BLaER1 treated with 17β-estradiol and CSF1 and Interleukin-3, amounts not matched to agents 10 nM and 100 nM (cell line): ENCODE measurements around the gene MCCD1.

ENCODE experiments used
- H3K27ac ChIP-seq, 11 experiments: shearing (Covaris generic); formaldehyde crosslinking; 2 replicates each; pipeline ENCODE4 v1.8.1; 2022
- H3K27me3 ChIP-seq, 11 experiments: shearing (Covaris generic); formaldehyde crosslinking; 2 replicates each; pipeline ENCODE4 v1.8.1; 2022
- H3K36me3 ChIP-seq, 11 experiments: shearing (Covaris generic); formaldehyde crosslinking; 2 replicates each; pipeline ENCODE4 v1.8.1; 2022
- H3K4me1 ChIP-seq, 10 experiments: shearing (Covaris generic); formaldehyde crosslinking; 2 replicates each; pipeline ENCODE4 v1.8.1; 2022
- H3K4me2 ChIP-seq, 11 experiments: shearing (Covaris generic); formaldehyde crosslinking; 2 replicates each; pipeline ENCODE4 v1.8.1; 2022
- H3K4me3 ChIP-seq, 10 experiments: shearing (Covaris generic); formaldehyde crosslinking; 2 replicates each; pipeline ENCODE4 v1.8.1; 2022
- H3K9ac ChIP-seq, 11 experiments: shearing (Covaris generic); formaldehyde crosslinking; 2 replicates each; pipeline ENCODE4 v1.8.1; 2022
- H3K9me3 ChIP-seq, 11 experiments: shearing (Covaris generic); formaldehyde crosslinking; replicated peaks in 1 of 11; 2 replicates each; pipeline ENCODE4 v1.8.1; 2022
- H4K20me1 ChIP-seq, 11 experiments: shearing (Covaris generic); formaldehyde crosslinking; 2 replicates each; pipeline ENCODE4 v1.8.1; 2022
- Cebpa-rat ChIP-seq, 11 experiments: shearing (Covaris generic); IDR thresholded peaks; 2 replicates each; pipeline ENCODE4 v1.8.1; 2022

The MCCD1 gene

DNA sequence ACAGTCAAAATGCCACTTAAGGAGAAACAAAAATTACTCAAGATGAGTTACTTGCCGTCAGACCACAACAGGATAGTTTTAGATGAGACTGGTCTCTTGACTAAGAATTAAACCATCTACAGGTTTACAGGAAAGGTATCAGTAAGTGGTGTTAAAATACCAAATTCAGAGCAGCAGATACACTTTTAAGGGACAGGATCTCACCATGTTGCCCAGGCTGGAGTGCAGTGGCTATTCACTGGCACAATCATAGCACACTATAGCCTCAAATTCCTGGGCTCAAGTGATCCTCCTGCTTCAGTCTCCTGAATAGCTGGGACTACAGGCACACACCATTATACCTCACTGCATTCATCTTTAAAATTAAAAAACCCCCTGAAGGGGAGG, 4.7 kb downstream of the MCCD1 start:
- no peak for TF ChIP-seq Cebpa-rat (IDR thresholded peaks at IDR 0.05)
- no peak overlapping the region for H3K27ac ChIP-seq
- peaks cover 89 to 96% (median 91%) of the 10 kb centered on the region in 11 experiments for H3K36me3 ChIP-seq

DNA sequence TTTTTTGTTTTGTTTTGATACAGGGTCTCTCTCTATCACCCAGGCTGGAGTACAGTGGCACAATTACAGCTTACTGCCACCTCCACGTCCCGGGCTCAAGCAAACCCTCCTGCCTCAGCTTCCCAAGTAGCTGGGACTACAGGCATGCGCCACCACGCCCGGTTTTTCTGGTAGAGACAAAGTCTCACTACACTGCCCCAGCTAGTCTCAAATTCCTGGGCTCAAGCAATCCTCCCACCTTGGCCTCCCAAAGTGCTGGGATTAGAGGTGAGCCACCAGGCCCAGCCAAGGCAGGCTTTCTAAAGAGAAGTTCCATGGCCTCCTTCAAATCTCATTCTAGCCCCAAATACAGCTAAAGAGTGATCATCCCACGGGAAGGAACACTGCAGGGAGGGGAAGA, 5.2 kb downstream of the MCCD1 start:
- Histone ChIP-seq H3K27ac (no peak overlapping the region), H3K36me3 (peaks cover 95 to 100% (median 97%) of the 10 kb centered on the region in 11 experiments), H3K4me3 (no peak overlapping the region), H3K9ac (peak overlapping the region in 3 of 11 experiments; percentile 1 to 60 (median 17); a peak in 3 of 22 replicates), H4K20me1 (peaks cover 95 to 100% (median 99%) of the 10 kb centered on the region in 11 experiments), H3K4me1 (peaks cover 9 to 50% (median 23%) of the 10 kb centered on the region in 10 experiments), H3K27me3 (no peaks in the 10 kb centered on the region), H3K4me2 (no peak overlapping the region), H3K9me3 (no peaks in the 10 kb centered on the region)
- TF ChIP-seq Cebpa-rat (IDR thresholded peaks at IDR 0.05) = no peak

More for the DNA sequence above, 4.7 kb downstream of the MCCD1 start:
- H3K27me3 ChIP-seq = no peaks in the 10 kb centered on the region
- peaks cover 89 to 100% (median 97%) of the 10 kb centered on the region in 11 experiments for H4K20me1 ChIP-seq
- H3K9ac ChIP-seq = peak overlapping the region in 1 of 11 experiments; percentile 60; a peak in 1 of 22 replicates
- H3K4me3 ChIP-seq = no peak overlapping the region
- no peak overlapping the region for H3K4me2 ChIP-seq
- peaks cover 4 to 44% (median 17%) of the 10 kb centered on the region in 10 experiments for H3K4me1 ChIP-seq
- no peaks in the 10 kb centered on the region for H3K9me3 ChIP-seq

DNA sequence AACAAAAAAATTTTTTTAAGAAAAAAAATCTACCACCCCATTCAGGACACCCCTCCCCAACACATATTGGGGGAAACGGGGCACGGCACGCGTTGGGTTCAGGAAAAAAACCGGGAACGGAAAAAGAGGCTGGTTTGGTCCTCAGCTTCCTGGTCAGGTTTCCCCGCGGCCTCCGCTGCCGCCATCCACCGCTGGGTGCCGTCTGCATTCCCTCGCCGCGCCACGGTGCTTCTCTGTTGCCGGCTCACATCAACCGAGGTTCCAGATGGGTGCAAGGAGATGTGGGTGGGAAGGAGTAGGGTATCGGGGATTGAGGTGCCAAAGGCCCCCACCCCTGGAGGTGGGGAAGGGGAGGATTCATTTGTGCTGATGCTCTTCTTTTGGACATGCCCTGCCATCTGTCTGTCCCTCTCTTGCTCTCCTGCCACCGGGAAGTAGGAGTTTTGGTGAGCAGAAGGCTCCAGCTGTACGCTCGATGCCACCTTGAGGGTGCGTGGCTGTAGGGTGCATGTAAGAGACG, 5.8 kb downstream of the MCCD1 start:
- H3K4me1 ChIP-seq = peaks cover 15 to 56% (median 29%) of the 10 kb centered on the region in 10 experiments
- no peaks in the 10 kb centered on the region for H3K9me3 ChIP-seq
- H3K36me3 ChIP-seq = peaks cover 98 to 100% (median 99%) of the 10 kb centered on the region in 11 experiments
- H3K9ac ChIP-seq = peak overlapping the region in 3 of 11 experiments; percentile 1 to 19 (median 5); a peak in 1 of 22 replicates
- no peak overlapping the region for H3K27ac ChIP-seq
- no peak for TF ChIP-seq Cebpa-rat (IDR thresholded peaks at IDR 0.05)
- no peak overlapping the region for H3K4me3 ChIP-seq
- H3K4me2 ChIP-seq = no peak overlapping the region; a peak in 1 of 22 replicates
- H4K20me1 ChIP-seq = peaks cover 96 to 100% (median 99%) of the 10 kb centered on the region in 11 experiments
- no peaks in the 10 kb centered on the region for H3K27me3 ChIP-seq

DNA sequence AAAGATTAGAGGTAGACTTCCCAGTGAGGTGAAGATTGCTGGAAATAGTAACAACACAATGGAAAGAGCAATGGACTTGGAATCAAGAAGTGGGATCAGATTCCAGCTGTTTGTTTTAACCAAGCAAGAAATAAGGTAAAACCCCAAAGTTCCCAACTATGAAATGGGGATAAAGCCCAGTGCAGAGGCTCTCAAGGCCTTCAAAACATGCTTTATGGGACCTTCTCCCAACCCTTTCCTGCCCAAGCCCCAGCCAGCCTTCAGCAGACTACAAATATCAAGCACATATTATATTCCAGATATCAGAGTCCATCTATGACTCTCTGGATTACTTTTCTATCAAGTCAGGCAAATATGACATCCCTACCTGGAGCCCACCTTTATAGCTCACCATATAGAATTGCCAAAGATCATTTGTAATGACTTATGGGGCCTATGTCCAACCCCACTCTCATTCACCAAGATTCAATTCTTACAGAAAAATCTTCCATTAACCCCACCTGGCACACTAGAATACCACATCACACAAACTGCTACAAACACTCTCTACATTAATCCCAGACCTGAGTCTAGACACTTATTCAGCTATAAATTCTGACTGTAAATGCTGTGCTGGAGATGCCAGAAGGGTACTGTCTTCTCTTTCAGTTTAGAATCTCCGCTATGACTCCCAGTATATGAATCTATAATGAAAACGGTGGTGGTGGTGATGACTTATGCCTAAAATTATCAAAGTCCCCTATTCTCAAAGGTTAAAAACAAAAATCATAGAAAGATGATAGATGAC, 7.0 kb downstream of the MCCD1 start:
- H3K27ac ChIP-seq = no peak overlapping the region
- peaks cover 26 to 64% (median 38%) of the 10 kb centered on the region in 10 experiments for H3K4me1 ChIP-seq
- H3K9ac ChIP-seq = peak overlapping the region in 4 of 11 experiments; percentile 3 to 33 (median 17); a peak in 8 of 22 replicates
- H3K27me3 ChIP-seq = no peaks in the 10 kb centered on the region
- H4K20me1 ChIP-seq = peaks cover 98 to 100% (median 100%) of the 10 kb centered on the region in 11 experiments
- no peak for TF ChIP-seq Cebpa-rat (IDR thresholded peaks at IDR 0.05)
- peaks cover 97 to 100% (median 99%) of the 10 kb centered on the region in 11 experiments for H3K36me3 ChIP-seq
- H3K9me3 ChIP-seq = no peaks in the 10 kb centered on the region
- peak overlapping the region in 1 of 11 experiments; percentile 91; a peak in 1 of 22 replicates for H3K4me2 ChIP-seq
- no peak overlapping the region for H3K4me3 ChIP-seq

DNA sequence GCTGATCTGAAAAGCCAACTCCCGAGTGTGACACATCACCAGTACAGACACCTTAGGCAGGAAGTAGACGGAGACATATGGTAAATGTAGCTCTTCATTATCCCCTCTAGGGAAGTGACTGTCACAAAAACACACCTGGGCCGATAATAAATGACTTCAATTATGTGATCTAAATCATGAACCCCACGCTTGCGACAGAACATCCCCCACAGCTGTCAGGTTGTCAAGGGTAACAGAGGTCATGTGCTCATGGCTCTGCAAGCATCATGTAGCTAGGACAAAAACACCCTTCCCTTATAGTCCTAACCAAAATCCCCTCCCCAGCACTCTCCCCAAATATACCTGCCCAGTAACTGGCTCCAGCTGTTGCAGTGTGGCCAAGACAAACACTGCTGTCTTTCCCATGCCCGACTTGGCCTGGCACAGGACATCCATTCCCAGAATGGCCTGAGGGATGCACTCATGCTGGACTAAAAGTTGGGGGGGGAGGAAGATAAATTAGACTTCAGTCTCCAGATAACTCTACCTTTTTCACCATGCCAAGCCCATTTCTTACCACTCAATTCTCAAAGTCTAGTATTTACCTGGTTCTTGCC, 10.1 kb downstream of the MCCD1 start:
- no peaks in the 10 kb centered on the region for H3K27me3 ChIP-seq
- H3K36me3 ChIP-seq = peaks cover 67 to 72% (median 69%) of the 10 kb centered on the region in 11 experiments
- H3K9me3 ChIP-seq = no peaks in the 10 kb centered on the region
- peak overlapping the region in 1 of 11 experiments; percentile 1; a peak in 1 of 22 replicates for H3K27ac ChIP-seq
- H3K4me3 ChIP-seq = peak overlapping the region; percentile 74 to 91 (median 86); a peak in 19 of 20 replicates
- peak overlapping the region; percentile 91 to 99 (median 98) for H3K4me2 ChIP-seq
- H3K4me1 ChIP-seq = peaks cover 39 to 77% (median 48%) of the 10 kb centered on the region in 10 experiments
- no peak for TF ChIP-seq Cebpa-rat (IDR thresholded peaks at IDR 0.05)
- H4K20me1 ChIP-seq = peaks cover 72 to 75% (median 73%) of the 10 kb centered on the region in 11 experiments
- H3K9ac ChIP-seq = peak overlapping the region; percentile 91 to 99 (median 96)

DNA sequence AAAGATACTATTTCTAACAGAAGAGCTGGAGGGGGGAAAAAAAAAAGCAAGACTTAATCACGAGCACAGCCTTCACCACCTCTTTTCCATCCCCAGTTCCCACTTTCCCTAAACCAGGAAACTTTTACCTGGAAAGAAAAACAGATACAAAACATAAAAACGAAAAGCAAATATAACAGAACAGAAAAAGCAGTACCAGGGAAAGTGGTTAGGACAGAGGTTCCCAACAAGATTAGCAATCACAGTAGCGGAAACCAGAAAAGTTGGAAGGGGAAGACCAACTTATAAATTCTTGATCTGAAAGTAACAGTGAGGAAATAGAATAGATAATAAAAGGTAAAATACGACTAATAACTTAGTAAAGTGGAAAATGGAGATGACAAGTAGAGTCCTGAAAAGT, 11.9 kb downstream of the MCCD1 start:
- H3K27me3 ChIP-seq = no peaks in the 10 kb centered on the region
- peak overlapping the region; percentile 74 to 91 (median 86) for H3K4me3 ChIP-seq
- TF ChIP-seq Cebpa-rat (IDR thresholded peaks at IDR 0.05) = no peak
- peaks cover 50 to 54% (median 52%) of the 10 kb centered on the region in 11 experiments for H3K36me3 ChIP-seq
- H3K9ac ChIP-seq = peak overlapping the region; percentile 91 to 99 (median 96)
- peak overlapping the region; percentile 92 to 99 (median 97); a peak in 21 of 22 replicates for H3K27ac ChIP-seq
- peaks cover 52 to 76% (median 61%) of the 10 kb centered on the region in 10 experiments for H3K4me1 ChIP-seq
- H4K20me1 ChIP-seq = peaks cover 54 to 58% (median 56%) of the 10 kb centered on the region in 11 experiments
- H3K9me3 ChIP-seq = no peaks in the 10 kb centered on the region
- peak overlapping the region; percentile 91 to 99 (median 98) for H3K4me2 ChIP-seq

DNA sequence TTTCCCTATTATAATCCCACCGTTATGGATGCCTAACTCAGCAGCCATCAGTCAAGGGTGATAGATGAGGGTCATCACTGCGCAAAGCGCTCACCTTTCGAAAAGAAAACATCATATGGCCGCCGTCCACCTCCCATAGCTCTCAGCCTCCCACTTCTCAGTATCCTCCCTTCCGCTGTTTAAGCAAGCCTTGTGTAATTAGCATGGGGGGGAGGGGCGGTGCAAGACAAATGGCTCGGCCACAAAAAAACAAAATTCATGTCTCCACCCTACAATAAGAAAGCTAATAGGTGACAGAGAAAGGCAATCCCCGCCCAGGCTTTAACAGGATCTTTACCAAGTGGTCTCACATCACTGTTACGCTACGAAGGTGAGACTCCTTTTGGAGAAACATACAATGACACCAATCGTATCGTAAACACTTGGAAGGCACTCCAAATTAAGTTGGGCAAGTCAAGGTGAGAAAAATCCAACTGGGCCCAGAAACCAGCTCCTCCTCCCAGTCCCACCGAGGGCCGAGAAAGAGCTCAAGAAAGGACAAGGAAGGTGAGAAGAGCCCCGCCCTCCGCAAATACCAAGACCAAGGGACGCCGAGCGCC, 12.4 kb downstream of the MCCD1 start:
- Histone ChIP-seq H3K36me3 (peaks cover 44 to 49% (median 47%) of the 10 kb centered on the region in 11 experiments), H3K4me3 (peak overlapping the region; percentile 74 to 91 (median 86)), H4K20me1 (peaks cover 49 to 53% (median 51%) of the 10 kb centered on the region in 11 experiments), H3K4me1 (peaks cover 57 to 76% (median 64%) of the 10 kb centered on the region in 10 experiments), H3K9ac (peak overlapping the region; percentile 91 to 99 (median 96)), H3K4me2 (peak overlapping the region; percentile 91 to 99 (median 98)), H3K27ac (peak overlapping the region; percentile 92 to 99 (median 97)), H3K9me3 (no peaks in the 10 kb centered on the region), H3K27me3 (no peaks in the 10 kb centered on the region)
- no peak for TF ChIP-seq Cebpa-rat (IDR thresholded peaks at IDR 0.05)

DNA sequence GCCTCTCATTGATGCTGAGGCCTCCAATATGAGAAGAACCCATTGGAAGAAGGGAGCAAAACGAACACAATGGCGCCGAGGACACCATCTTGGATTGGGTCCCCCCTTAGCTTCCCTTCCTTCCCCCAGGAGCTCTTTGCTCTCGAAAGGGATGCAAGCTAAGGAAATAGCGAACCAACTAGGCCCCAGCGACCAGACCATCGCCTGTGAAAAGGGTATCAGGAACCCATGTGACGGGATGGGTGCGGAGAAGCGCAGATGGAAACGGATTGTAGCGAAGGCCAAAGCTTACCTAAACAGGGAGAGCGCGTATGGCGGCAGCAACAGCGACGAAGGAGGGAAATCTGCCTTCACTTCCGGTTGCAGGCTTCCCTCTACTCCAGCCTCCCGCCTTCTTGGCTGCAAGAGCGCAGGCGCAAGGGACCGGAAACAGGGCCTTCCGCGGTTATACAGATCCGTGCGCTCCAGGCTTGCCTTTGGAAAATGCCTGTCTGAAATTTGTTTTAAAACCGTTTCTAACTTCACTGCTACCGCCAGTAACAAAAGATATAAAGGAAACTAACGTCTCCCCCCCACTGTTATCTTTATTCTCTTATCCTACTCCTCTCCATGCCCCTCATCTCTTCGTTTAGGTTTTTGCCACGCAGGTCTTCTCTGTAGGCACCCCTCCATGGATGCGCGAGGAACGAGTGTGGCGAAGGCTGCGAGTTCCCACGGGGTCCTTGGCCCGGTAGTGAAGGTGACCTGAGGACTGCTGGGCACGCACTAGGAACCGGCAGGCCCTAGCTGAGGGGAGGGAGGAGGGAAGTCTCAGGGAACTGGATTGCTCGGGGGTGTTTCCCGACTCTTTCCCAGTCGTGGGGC, 13.1 kb downstream of the MCCD1 start, which contains the start of gene DDX39B:
Gene DDX39B, minus strand, starts transcription at position 346 of the 864 bp plus-strand sequence. CDS start 1,471 bp downstream, outside the sequence.
- Histone ChIP-seq H4K20me1 (peaks cover 42 to 45% (median 44%) of the 10 kb centered on the region in 11 experiments), H3K9me3 (no peaks in the 10 kb centered on the region), H3K4me2 (peak within 1 kb of the TSS; percentile 91 to 99 (median 98)), H3K4me3 (peak within 1 kb of the TSS; percentile 74 to 91 (median 86)), H3K36me3 (peaks cover 37 to 42% (median 40%) of the 10 kb centered on the region in 11 experiments), H3K27me3 (no peaks in the 10 kb centered on the region), H3K27ac (peak within 1 kb of the TSS; percentile 92 to 99 (median 97)), H3K9ac (peak within 1 kb of the TSS; percentile 91 to 99 (median 96)), H3K4me1 (peaks cover 61 to 74% (median 63%) of the 10 kb centered on the region in 10 experiments)
- no peak for TF ChIP-seq Cebpa-rat (IDR thresholded peaks at IDR 0.05)
